Activated CD8-positive, alpha-beta memory T cell treated with anti-CD3 and anti-CD28 coated beads for 48 hours (primary cell): ENCODE data around the gene SMAD6.
"Not testable (repeated sequence)": the region's sequence is repeated elsewhere in the genome, so short reads cannot be mapped to it uniquely, and the experiment has no call there.

ENCODE experiments used
- DNase-seq, 3 experiments: peaks; one replicate each; pipeline ENCODE4 v3.0.0-alpha.2; 2020; ENCODE audit warnings: low read depth in 2 of 3, low spot score in 2 of 3

The SMAD6 gene

GRCh38 chr15:66821307-66821706, 119.3 kb downstream of the SMAD6 start:
- DNase-seq: no peak

- DNase-seq: no peak
Observed at GRCh38 chr15:66822114-66822513, 120.1 kb downstream of the SMAD6 start.

- no peak for DNase-seq
Observed at GRCh38 chr15:66822576-66822975, 120.5 kb downstream of the SMAD6 start.

- DNase-seq: no peak
Observed at GRCh38 chr15:66823601-66824000, 121.6 kb downstream of the SMAD6 start.

GRCh38 chr15:66824424-66824823, 122.4 kb downstream of the SMAD6 start:
- DNase-seq: no peak

GRCh38 chr15:66825139-66825538, 123.1 kb downstream of the SMAD6 start:
- no peak for DNase-seq

GRCh38 chr15:66825731-66826130, 123.7 kb downstream of the SMAD6 start:
- no peak for DNase-seq

- no peak for DNase-seq
Observed at GRCh38 chr15:66826507-66826906, 124.5 kb downstream of the SMAD6 start.

GRCh38 chr15:66827039-66827697, 125.1 kb downstream of the SMAD6 start:
- no peak for DNase-seq

GRCh38 chr15:66827698-66828055, 125.6 kb downstream of the SMAD6 start:
- no peak for DNase-seq

GRCh38 chr15:66828817-66829541, 126.9 kb downstream of the SMAD6 start:
- not testable (repeated sequence) for DNase-seq

GRCh38 chr15:66829551-66830121, 127.6 kb downstream of the SMAD6 start:
- DNase-seq: no peak

- no peak for DNase-seq
Observed at GRCh38 chr15:66830358-66830757, 128.3 kb downstream of the SMAD6 start.

GRCh38 chr15:66830823-66831222, 128.8 kb downstream of the SMAD6 start:
- DNase-seq: no peak

- DNase-seq: no peak
Observed at GRCh38 chr15:66831289-66831688, 129.3 kb downstream of the SMAD6 start.

GRCh38 chr15:66831801-66832390, 129.9 kb downstream of the SMAD6 start:
- no peak for DNase-seq
